GM12878 (cell line): ENCODE data around the gene TBC1D8. TPM values are rescaled to one million over a fixed set of nuclear protein-coding genes. Genes with fewer than 3 reads are reported as not detected.

ENCODE experiments used
- BACH1 ChIP-seq: fragments of 450-650 bp; IDR thresholded peaks from 2 replicates; pipeline ENCODE4 v1.6.1; 2017; ENCODE audit warnings: mild to moderate bottlenecking, borderline replicate concordance
- CTCF ChIP-seq, 3 experiments: IDR thresholded peaks in 2 of 3; conservative IDR thresholded peaks in 1 of 3; 2 replicates each; pipeline ENCODE4 v1.5.1; 2011; ENCODE audit warnings: low read depth in 3 of 3, low read length in 3 of 3, mild to moderate bottlenecking in 3 of 3, control low read depth in 2 of 3, moderate library complexity in 2 of 3, inconsistent platforms in 1 of 3, mixed read lengths in 1 of 3; ENCODE audit not compliant: control insufficient read depth in 2 of 3, insufficient read depth in 1 of 3; ENCODE audit errors: extremely low read depth in 1 of 3
- DPF2 ChIP-seq: fragments of 450-650 bp; IDR thresholded peaks from 2 replicates; pipeline ENCODE4 v1.6.1; 2017; ENCODE audit warnings: mild to moderate bottlenecking
- ELK1 ChIP-seq: IDR thresholded peaks from 2 replicates; pipeline ENCODE4 v1.6.1; 2012; ENCODE audit warnings: low read depth, low read length, improper control_type of control experiment
- MAX ChIP-seq: IDR thresholded peaks from 2 replicates; pipeline ENCODE4 v1.6.1; 2012; ENCODE audit warnings: low read depth, low read length, improper control_type of control experiment
- NFXL1 ChIP-seq: fragments of 450-650 bp; IDR thresholded peaks from 2 replicates; pipeline ENCODE4 v1.6.1; 2017; ENCODE audit warnings: antibody characterized with exemption, mild to moderate bottlenecking, borderline replicate concordance
- POLR2AphosphoS5 ChIP-seq: IDR thresholded peaks from 2 replicates; pipeline ENCODE4 v1.6.1; 2011; ENCODE audit warnings: mild to moderate bottlenecking, low read length, inconsistent platforms
- REST ChIP-seq: IDR thresholded peaks from 2 replicates; pipeline ENCODE4 v1.6.1; 2012; ENCODE audit warnings: mild to moderate bottlenecking, low read depth, low read length
- SREBF2 ChIP-seq: IDR thresholded peaks from 2 replicates; pipeline ENCODE4 v1.6.1; 2012; ENCODE audit warnings: mild to moderate bottlenecking, low read length
- ZBED1 ChIP-seq: IDR thresholded peaks from 2 replicates; pipeline ENCODE4 v1.6.1; 2016; ENCODE audit warnings: borderline replicate concordance
- ZNF592 ChIP-seq: fragments of 450-650 bp; IDR thresholded peaks from 2 replicates; pipeline ENCODE4 v1.6.1; 2017; ENCODE audit warnings: mild to moderate bottlenecking, moderate library complexity
- ZNF687 ChIP-seq: fragments of 450-650 bp; IDR thresholded peaks from 2 replicates; pipeline ENCODE4 v1.6.1; 2017; ENCODE audit warnings: mild to moderate bottlenecking, moderate library complexity
- polyA plus RNA-seq, 11 experiments: library from polyadenylated mRNA; depleted of rRNA in 4 of 11; unstranded in 6 of 11; stranded (reverse) in 5 of 11; fragments of >200 nt; fragmentation: Nextera tagmentation in 4 of 11; fragmentation: Illumina TruSeq in 1 of 11; extraction: Ambion mirVana in 4 of 11; extraction: Trizol in 1 of 11; gene quantifications; 1 replicate in 1 of 11; 2 replicates in 10 of 11; pipeline versions ENCODE4 v1.2.1 to v1.2.3, GENCODE V29; 2011 to 2016; ENCODE audit warnings: inconsistent platforms in 2 of 11, missing spikeins in 2 of 11, low read depth in 1 of 11
- total RNA-seq, 4 experiments: library from RNA; depleted of rRNA in 3 of 4; stranded (reverse); fragments of >200 nt in 3 of 4; fragmentation: Illumina TruSeq in 1 of 4; extraction: Trizol in 1 of 4; gene quantifications; 2 replicates each; pipeline versions ENCODE4 v1.2.1 to v1.2.3, GENCODE V29; 2013 to 2021

TBC1D8 gene
- total and polyA plus RNA-seq, 10 of the 15 experiments (the other 5 are each of a cell fraction or from before 2014, with no cell fraction given): 0.80 to 4.9 (median 4.4) TPM

GRCh38 chr2:101007415-101008345 lies 143.5 kb downstream of the TBC1D8 start (continued):
- TF ChIP-seq ZNF687 (no peak), POLR2AphosphoS5 (peak; percentile 85), ZNF592 (no peak), SREBF2 (no peak), ELK1 (no peak), NFXL1 (no peak), REST (no peak), DPF2 (no peak), MAX (no peak), CTCF (IDR thresholded peaks at IDR 0.05 in 2 of 3, conservative IDR thresholded peaks at IDR 0.05 in 1 of 3; ENCODE audit: control insufficient read depth in 2 of 3, extremely low read depth in 1 of 3, insufficient read depth in 1 of 3, low read depth in 3 of 3, low read length in 3 of 3) (no peak), ZBED1 (peak; percentile 61; the same call in 1 of the 2 replicates), BACH1 (peak; percentile 26; the same call in 1 of the 2 replicates)
